IMR-90 (cell line): ENCODE measurements around the gene RAP1GAP2. TPM values are rescaled to one million over a fixed set of nuclear protein-coding genes. Genes with fewer than 3 reads are reported as not detected.
A peak's percentile ranks its signal among the peaks of the same experiment; 100 is the strongest.

Source experiments
- ATAC-seq: fragments of 200-7000 bp; cut with Tn5 transposase; 2 replicates; pipeline ENCODE4 v1.9.1; 2020; ENCODE audit warnings: low read depth, mild to moderate bottlenecking, moderate library complexity
- BruUV-seq: library from RNA; stranded (reverse); fragments of 400-500 nt; replicated peaks from 2 replicates; lab custom pipeline; 2021; lab: Mats Ljungman, UMichigan
- CTCF ChIA-PET: fragments of 300-600 bp; formaldehyde crosslinking; extraction: SDS; loops from one replicate; lab custom pipeline; 2021; ENCODE audit warnings: antibody characterized with exemption; lab: Yijun Ruan, JAX
- POLR2A ChIA-PET: fragments of 300-600 bp; sonication (Branson Sonifier 250); formaldehyde crosslinking; loops from one replicate; lab custom pipeline; 2022; ENCODE audit warnings: antibody characterized with exemption; ENCODE audit not compliant: unreplicated experiment; lab: Charles Lee
- DNase-seq: peaks from one replicate; pipeline ENCODE4 v3.0.0; 2013
- H2AFZ ChIP-seq: replicated peaks from 2 replicates; pipeline ENCODE3; 2013; ENCODE audit warnings: low read length, mild to moderate bottlenecking; ENCODE audit not compliant: poor library complexity
- H2AK5ac ChIP-seq: 2 replicates; pipeline ENCODE4 v1.6.1; 2013; ENCODE audit warnings: low read depth, low read length, inconsistent platforms
- H2AK9ac ChIP-seq: replicated peaks from 2 replicates; pipeline ENCODE3; 2013; ENCODE audit warnings: mild to moderate bottlenecking, low read depth, low read length, moderate library complexity; ENCODE audit not compliant: poor library complexity
- H2BK120ac ChIP-seq: 2 replicates; pipeline ENCODE4 v1.6.1; 2013; ENCODE audit warnings: low read depth, low read length, inconsistent platforms
- H2BK15ac ChIP-seq: 3 replicates; pipeline ENCODE4 v1.6.1; 2013; ENCODE audit warnings: low read depth, low read length, inconsistent platforms
- H2BK20ac ChIP-seq: 2 replicates; pipeline ENCODE4 v1.6.1; 2013; ENCODE audit warnings: low read depth, mild to moderate bottlenecking, inconsistent platforms, low read length, moderate library complexity
- H2BK5ac ChIP-seq: 2 replicates; pipeline ENCODE4 v1.6.1; 2013; ENCODE audit warnings: mild to moderate bottlenecking, low read depth, low read length, inconsistent platforms; ENCODE audit not compliant: poor library complexity, severe bottlenecking
- H3K14ac ChIP-seq: replicated peaks from 2 replicates; pipeline ENCODE4 v1.6.1; 2013; ENCODE audit warnings: low read depth, low read length, inconsistent platforms
- H3K18ac ChIP-seq: 2 replicates; pipeline ENCODE4 v1.6.1; 2013; ENCODE audit warnings: low read depth, low read length, control low read depth
- H3K23ac ChIP-seq: 2 replicates; pipeline ENCODE4 v1.6.1; 2013; ENCODE audit warnings: low read depth, low read length, inconsistent platforms
- H3K27ac ChIP-seq: 2 replicates; pipeline ENCODE4 v1.5.1; 2013; ENCODE audit warnings: mild to moderate bottlenecking, control low read depth, low read length; ENCODE audit not compliant: insufficient read depth
- H3K27me3 ChIP-seq: 2 replicates; pipeline ENCODE4 v1.6.1; 2013; ENCODE audit warnings: low read length; ENCODE audit not compliant: control insufficient read depth, insufficient read depth
- H3K36me3 ChIP-seq: 2 replicates; pipeline ENCODE4 v1.6.1; 2013; ENCODE audit warnings: low read length, mixed read lengths; ENCODE audit not compliant: control insufficient read depth, insufficient read depth
- H3K4ac ChIP-seq: 2 replicates; pipeline ENCODE4 v1.6.1; 2013; ENCODE audit warnings: low read depth, low read length, inconsistent platforms
- H3K4me1 ChIP-seq: 2 replicates; pipeline ENCODE4 v1.6.1; 2013; ENCODE audit warnings: low read length, mixed read lengths; ENCODE audit not compliant: control insufficient read depth, insufficient read depth
- H3K4me2 ChIP-seq: 2 replicates; pipeline ENCODE4 v1.6.1; 2013; ENCODE audit warnings: low read depth, mild to moderate bottlenecking, control low read depth, low read length, moderate library complexity
- H3K4me3 ChIP-seq: 2 replicates; pipeline ENCODE4 v1.5.1; 2013; ENCODE audit warnings: low read depth, mild to moderate bottlenecking, control low read depth, low read length, moderate library complexity; ENCODE audit not compliant: insufficient read depth
- H3K56ac ChIP-seq: 2 replicates; pipeline ENCODE4 v1.6.1; 2013; ENCODE audit warnings: low read length, inconsistent platforms; ENCODE audit not compliant: insufficient read depth; ENCODE audit errors: extremely low read depth
- H3K79me1 ChIP-seq, 2 experiments: 2 replicates each; pipeline ENCODE4 v1.6.1; 2013; ENCODE audit warnings: low read length in 2 of 2, inconsistent platforms in 1 of 2, low read depth in 1 of 2
- H3K9ac ChIP-seq: 2 replicates; pipeline ENCODE4 v1.6.1; 2013; ENCODE audit warnings: low read depth, low read length, control low read depth
- H3K9me1 ChIP-seq: 2 replicates; pipeline ENCODE4 v1.6.1; 2013; ENCODE audit warnings: low read length, inconsistent platforms; ENCODE audit not compliant: insufficient read depth
- H3K9me3 ChIP-seq: 2 replicates; pipeline ENCODE4 v1.6.1; 2013; ENCODE audit warnings: low read length; ENCODE audit not compliant: control insufficient read depth, insufficient read depth
- H4K20me1 ChIP-seq: 2 replicates; pipeline ENCODE4 v1.6.1; 2013; ENCODE audit warnings: low read length, inconsistent platforms; ENCODE audit not compliant: insufficient read depth
- H4K5ac ChIP-seq: 2 replicates; pipeline ENCODE4 v1.6.1; 2013; ENCODE audit warnings: mild to moderate bottlenecking, low read depth, low read length, control low read depth
- H4K8ac ChIP-seq, 2 experiments: 2 replicates each; pipeline ENCODE4 v1.6.1; 2013; ENCODE audit warnings: low read depth in 2 of 2, low read length in 2 of 2, control low read depth in 1 of 2, inconsistent platforms in 1 of 2
- H4K91ac ChIP-seq: 2 replicates; pipeline ENCODE4 v1.6.1; 2013; ENCODE audit warnings: low read depth, low read length, inconsistent platforms; ENCODE audit not compliant: insufficient read depth
- BHLHE40 ChIP-seq: fragments of 150-350 bp; IDR thresholded peaks from 2 replicates; pipeline ENCODE4 v1.6.1; 2016; ENCODE audit warnings: mild to moderate bottlenecking, low read depth, low read length
- CEBPB ChIP-seq: IDR thresholded peaks from 2 replicates; pipeline ENCODE4 v1.6.1; 2012; ENCODE audit warnings: low read depth, low read length, improper control_type of control experiment
- CHD1 ChIP-seq: IDR thresholded peaks from 2 replicates; pipeline ENCODE4 v1.6.1; 2012; ENCODE audit warnings: low read depth, low read length, improper control_type of control experiment
- ELK1 ChIP-seq: fragments of 150-350 bp; IDR thresholded peaks from 2 replicates; pipeline ENCODE4 v1.6.1; 2016; ENCODE audit warnings: low read depth, mild to moderate bottlenecking, low read length, moderate library complexity, borderline replicate concordance
- FOS ChIP-seq: fragments of 150-350 bp; IDR thresholded peaks from 2 replicates; pipeline ENCODE4 v1.6.1; 2016; ENCODE audit warnings: low read depth, low read length
- MAFK ChIP-seq: IDR thresholded peaks from 2 replicates; pipeline ENCODE4 v1.6.1; 2012; ENCODE audit warnings: low read depth, low read length, improper control_type of control experiment
- MAZ ChIP-seq: IDR thresholded peaks from 2 replicates; pipeline ENCODE4 v1.6.1; 2012; ENCODE audit warnings: low read depth, mild to moderate bottlenecking, low read length, improper control_type of control experiment, moderate library complexity, borderline replicate concordance
- MXI1 ChIP-seq: IDR thresholded peaks from 2 replicates; pipeline ENCODE4 v1.6.1; 2012; ENCODE audit warnings: low read depth, mild to moderate bottlenecking, low read length, moderate library complexity, borderline replicate concordance
- NFE2L2 ChIP-seq: fragments of 150-350 bp; IDR thresholded peaks from 2 replicates; pipeline ENCODE4 v1.6.1; 2016; ENCODE audit warnings: low read depth, mild to moderate bottlenecking, low read length
- POLR2A ChIP-seq: IDR thresholded peaks from 2 replicates; pipeline ENCODE4 v1.6.1; 2012; ENCODE audit warnings: mild to moderate bottlenecking, low read depth, low read length
- RAD21 ChIP-seq: IDR thresholded peaks from 2 replicates; pipeline ENCODE4 v1.6.1; 2012; ENCODE audit warnings: low read length, improper control_type of control experiment
- RCOR1 ChIP-seq: IDR thresholded peaks from 2 replicates; pipeline ENCODE4 v1.6.1; 2012; ENCODE audit warnings: mild to moderate bottlenecking, low read length, improper control_type of control experiment; ENCODE audit not compliant: insufficient replicate concordance
- RFX5 ChIP-seq: IDR thresholded peaks from 2 replicates; pipeline ENCODE4 v1.8.0; 2012; ENCODE audit warnings: low read depth, mild to moderate bottlenecking, low read length, moderate library complexity
- SMC3 ChIP-seq: fragments of 150-350 bp; IDR thresholded peaks from 2 replicates; pipeline ENCODE4 v1.6.1; 2016; ENCODE audit warnings: low read depth, mild to moderate bottlenecking, antibody characterized with exemption, low read length, moderate library complexity
- WGBS, 2 experiments: methylation state at CpG; one replicate each; pipeline versions ENCODE4 v1.1.5 to v1.1.7; 2013; ENCODE audit warnings: missing lambda C conversion rate in 2 of 2; ENCODE audit not compliant: insufficient read length in 1 of 2; ENCODE audit errors: extremely low coverage in 2 of 2; 5-methylcytosine and 5-hydroxymethylcytosine counted together
- dilution Hi-C: fragments of 300-500 bp; cut with HindIII; formaldehyde crosslinking; loops from one replicate; pipeline ENCODE4 v1.14.3; 2018; ENCODE audit warnings: low sequenced_read_pairs; ENCODE audit not compliant: unreplicated experiment
- in situ Hi-C: fragments of 300-500 bp; cut with MboI; formaldehyde crosslinking; loops from 3 replicates; pipeline ENCODE4 v1.14.3; 2019; ENCODE audit warnings: low sequenced_read_pairs, inconsistent platforms, mixed read lengths
- intact Hi-C: fragments of 100-400 bp; cut with micrococcal nuclease; formaldehyde crosslinking; loops from 2 replicates; pipeline ENCODE4 v1.10.0; 2022
- polyA plus RNA-seq, 3 experiments: library from polyadenylated mRNA; depleted of rRNA; stranded (reverse); fragments of >200 nt; gene quantifications; 2 replicates each; pipeline ENCODE4 v1.2.3, GENCODE V29; 2012; ENCODE audit warnings: low replicate concordance in 1 of 3
- total RNA-seq: library from RNA; depleted of rRNA; stranded (reverse); fragments of >200 nt; gene quantifications from 2 replicates; pipeline ENCODE4 v1.2.3, GENCODE V29; 2012
- TF ChIP-seq, protein P1 (sequence below): fragments of 150-350 bp; IDR thresholded peaks from 2 replicates; pipeline ENCODE4 v1.6.1; 2017; ENCODE audit warnings: mild to moderate bottlenecking, antibody characterized with exemption, low read length, low read depth
- TF ChIP-seq, protein P2 (sequence below): conservative IDR thresholded peaks from 2 replicates; pipeline ENCODE4 v1.5.1; 2012; ENCODE audit warnings: mild to moderate bottlenecking, low read depth, low read length, improper control_type of control experiment

RAP1GAP2 gene
- total and polyA plus RNA-seq, 2 of the 4 experiments (the other 2 are of a cell fraction), result 5.7 to 7.5 TPM

- no peaks in the 10 kb centered on the region for H4K20me1 ChIP-seq
- no peak overlapping the region for H4K5ac ChIP-seq
- no peaks in the 10 kb centered on the region for H3K27me3 ChIP-seq
- in situ Hi-C loops, result no loop called here
- POLR2A ChIA-PET, result no interaction called here
- H2AK5ac ChIP-seq, result no peak overlapping the region
- peaks cover 2% of the 10 kb centered on the region; the same call in 1 of the 2 replicates for H3K4me1 ChIP-seq
- H3K79me1 ChIP-seq, result peaks cover 0 to 3% of the 10 kb centered on the region in 2 experiments; a peak in 3 of 4 replicates
- H2BK15ac ChIP-seq, result no peak overlapping the region
- no peak overlapping the region for H2BK20ac ChIP-seq
- dilution Hi-C loops, result no loop called here
- H2BK5ac ChIP-seq, result no peak overlapping the region
- H3K23ac ChIP-seq, result no peak overlapping the region
- no peak overlapping the region for H3K56ac ChIP-seq
- intact Hi-C loops, result no loop called here
- TF ChIP-seq MAFK, result no peak
- TF ChIP-seq FOS, result no peak
- TF ChIP-seq RCOR1, result no peak
- TF ChIP-seq BHLHE40, result no peak
- no peak for TF ChIP-seq RAD21
- TF ChIP-seq, protein P1, sequence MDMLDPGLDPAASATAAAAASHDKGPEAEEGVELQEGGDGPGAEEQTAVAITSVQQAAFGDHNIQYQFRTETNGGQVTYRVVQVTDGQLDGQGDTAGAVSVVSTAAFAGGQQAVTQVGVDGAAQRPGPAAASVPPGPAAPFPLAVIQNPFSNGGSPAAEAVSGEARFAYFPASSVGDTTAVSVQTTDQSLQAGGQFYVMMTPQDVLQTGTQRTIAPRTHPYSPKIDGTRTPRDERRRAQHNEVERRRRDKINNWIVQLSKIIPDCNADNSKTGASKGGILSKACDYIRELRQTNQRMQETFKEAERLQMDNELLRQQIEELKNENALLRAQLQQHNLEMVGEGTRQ, result no peak
- no peak for TF ChIP-seq NFE2L2
- no peak for TF ChIP-seq MAZ
- TF ChIP-seq POLR2A, result no peak
- TF ChIP-seq, protein P2, sequence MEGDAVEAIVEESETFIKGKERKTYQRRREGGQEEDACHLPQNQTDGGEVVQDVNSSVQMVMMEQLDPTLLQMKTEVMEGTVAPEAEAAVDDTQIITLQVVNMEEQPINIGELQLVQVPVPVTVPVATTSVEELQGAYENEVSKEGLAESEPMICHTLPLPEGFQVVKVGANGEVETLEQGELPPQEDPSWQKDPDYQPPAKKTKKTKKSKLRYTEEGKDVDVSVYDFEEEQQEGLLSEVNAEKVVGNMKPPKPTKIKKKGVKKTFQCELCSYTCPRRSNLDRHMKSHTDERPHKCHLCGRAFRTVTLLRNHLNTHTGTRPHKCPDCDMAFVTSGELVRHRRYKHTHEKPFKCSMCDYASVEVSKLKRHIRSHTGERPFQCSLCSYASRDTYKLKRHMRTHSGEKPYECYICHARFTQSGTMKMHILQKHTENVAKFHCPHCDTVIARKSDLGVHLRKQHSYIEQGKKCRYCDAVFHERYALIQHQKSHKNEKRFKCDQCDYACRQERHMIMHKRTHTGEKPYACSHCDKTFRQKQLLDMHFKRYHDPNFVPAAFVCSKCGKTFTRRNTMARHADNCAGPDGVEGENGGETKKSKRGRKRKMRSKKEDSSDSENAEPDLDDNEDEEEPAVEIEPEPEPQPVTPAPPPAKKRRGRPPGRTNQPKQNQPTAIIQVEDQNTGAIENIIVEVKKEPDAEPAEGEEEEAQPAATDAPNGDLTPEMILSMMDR, result no peak
- no peak for TF ChIP-seq CEBPB
- TF ChIP-seq MXI1, result no peak
- TF ChIP-seq ELK1, result no peak
- TF ChIP-seq RFX5, result no peak
- TF ChIP-seq SMC3, result no peak
- TF ChIP-seq CHD1, result no peak
- H3K4ac ChIP-seq, result no peak overlapping the region
- no peak overlapping the region for H3K14ac ChIP-seq
- no TSS peak for BruUV-seq
- WGBS, 2 experiments, result 80% methylated on average over 1 of the region's 13 CpGs; no CpG with 5 or more reads in 1 of the 2 experiments
- ATAC-seq, result no peak
- no peaks in the 10 kb centered on the region for H3K36me3 ChIP-seq
- no peak overlapping the region for H3K9ac ChIP-seq
- no peaks in the 10 kb centered on the region for H3K9me1 ChIP-seq
- H3K27ac ChIP-seq, result no peak overlapping the region
- CTCF ChIA-PET, result no interaction called here
- H4K8ac ChIP-seq, result no peak overlapping the region
- no peak for DNase-seq
- peaks cover 2% of the 10 kb centered on the region; the same call in 1 of the 2 replicates for H3K9me3 ChIP-seq
- H3K18ac ChIP-seq, result no peak overlapping the region
- no peak overlapping the region for H4K91ac ChIP-seq
- H3K4me3 ChIP-seq, result no peak overlapping the region
- no peak overlapping the region for H2AK9ac ChIP-seq
- H2AFZ ChIP-seq, result peak overlapping the region; percentile 68
- H2BK120ac ChIP-seq, result no peak overlapping the region
- no peak overlapping the region for H3K4me2 ChIP-seq
Observed at GRCh38 chr17:2905269-2905668, 109.0 kb downstream of the RAP1GAP2 start.
